ENCODE measurements around the gene MRPL22.

The MRPL22 gene

GRCh38 chr5:154940772-154941620 is at the start of gene MRPL22:
Gene MRPL22 (plus strand): TSS chr5:154941073. CDS start chr5:154941111, 38 bp downstream.
- TF ChIP-seq CTCF (IDR thresholded peaks at IDR 0.05; ENCODE audit: control extremely low read depth, extremely low read depth, low read depth, missing control alignments): no peak
- peak; percentile 93 for DNase-seq (ENCODE audit: extremely low spot score)
- CTCF ChIA-PET: interaction anchor here (1.6 kb wide), 1 partner anchor 8 kb away, joined by 3 read pairs; no protein-coding TSS in a partner anchor
- POLR2A ChIA-PET: no interaction called here

GRCh38 chr5:154892369-154892771 is 48.5 kb upstream of the MRPL22 start:
- CTCF ChIA-PET: interaction anchor here (1.6 to 1.7 kb wide), 2 partner anchors 10 to 12 kb away, joined by 3 to 4 read pairs; no protein-coding TSS in a partner anchor
- POLR2A ChIA-PET: no interaction called here
- no peak for DNase-seq (ENCODE audit: extremely low spot score)
- TF ChIP-seq CTCF (IDR thresholded peaks at IDR 0.05; ENCODE audit: control extremely low read depth, extremely low read depth, low read depth, missing control alignments): no peak

- DNase-seq (ENCODE audit: extremely low spot score): no peak
- CTCF ChIA-PET: interaction anchor here (0.8 to 1.6 kb wide), 3 partner anchors 8 to 13 kb away, joined by 3 to 4 read pairs (median 3); no protein-coding TSS in a partner anchor
- POLR2A ChIA-PET: no interaction called here
- no peak for TF ChIP-seq CTCF (IDR thresholded peaks at IDR 0.05; ENCODE audit: control extremely low read depth, extremely low read depth, low read depth, missing control alignments)
Observed at GRCh38 chr5:154893381-154893780, 47.5 kb upstream of the MRPL22 start.

GRCh38 chr5:154895606-154896561 is 45.0 kb upstream of the MRPL22 start:
- DNase-seq (ENCODE audit: extremely low spot score): no peak
- ChIA-PET POLR2A (interaction anchor here (0.7 kb wide), 1 partner anchor 10 kb away, joined by 5 read pairs; no protein-coding TSS in a partner anchor), CTCF (interaction anchor here (0.8 to 1.6 kb wide), 5 partner anchors 8 to 53 kb away, joined by 3 to 4 read pairs (median 3); no protein-coding TSS in a partner anchor)
- no peak for TF ChIP-seq CTCF (IDR thresholded peaks at IDR 0.05; ENCODE audit: control extremely low read depth, extremely low read depth, low read depth, missing control alignments)

- ChIA-PET CTCF (interaction anchor here (0.8 to 1.6 kb wide), 5 partner anchors 9 to 54 kb away, joined by 3 to 4 read pairs (median 3); no protein-coding TSS in a partner anchor), POLR2A (no interaction called here)
- no peak for TF ChIP-seq CTCF (IDR thresholded peaks at IDR 0.05; ENCODE audit: control extremely low read depth, extremely low read depth, low read depth, missing control alignments)
- DNase-seq (ENCODE audit: extremely low spot score): no peak
Observed at GRCh38 chr5:154896562-154897165, 44.2 kb upstream of the MRPL22 start.

- TF ChIP-seq CTCF (IDR thresholded peaks at IDR 0.05; ENCODE audit: control extremely low read depth, extremely low read depth, low read depth, missing control alignments): no peak
- CTCF ChIA-PET: no interaction called here
- no peak for DNase-seq (ENCODE audit: extremely low spot score)
- POLR2A ChIA-PET: no interaction called here
Observed at GRCh38 chr5:154898210-154898609, 42.7 kb upstream of the MRPL22 start.

Data from GM10248 (cell line).